DMS79 (cell line): ENCODE measurements around the gene KIAA1671.

ENCODE experiments used
- DNase-seq: peaks from one replicate; lab custom pipeline; 2025; lab: John Stamatoyannopoulos, UW

Gene KIAA1671

GRCh38 chr22:25092119-25092518 lies 139.6 kb downstream of the KIAA1671 start:
- no peak for DNase-seq

GRCh38 chr22:25094579-25094978 lies 142.1 kb downstream of the KIAA1671 start:
- no peak for DNase-seq

- DNase-seq: no peak
Observed at GRCh38 chr22:25095869-25096268, 143.4 kb downstream of the KIAA1671 start.

DNA sequence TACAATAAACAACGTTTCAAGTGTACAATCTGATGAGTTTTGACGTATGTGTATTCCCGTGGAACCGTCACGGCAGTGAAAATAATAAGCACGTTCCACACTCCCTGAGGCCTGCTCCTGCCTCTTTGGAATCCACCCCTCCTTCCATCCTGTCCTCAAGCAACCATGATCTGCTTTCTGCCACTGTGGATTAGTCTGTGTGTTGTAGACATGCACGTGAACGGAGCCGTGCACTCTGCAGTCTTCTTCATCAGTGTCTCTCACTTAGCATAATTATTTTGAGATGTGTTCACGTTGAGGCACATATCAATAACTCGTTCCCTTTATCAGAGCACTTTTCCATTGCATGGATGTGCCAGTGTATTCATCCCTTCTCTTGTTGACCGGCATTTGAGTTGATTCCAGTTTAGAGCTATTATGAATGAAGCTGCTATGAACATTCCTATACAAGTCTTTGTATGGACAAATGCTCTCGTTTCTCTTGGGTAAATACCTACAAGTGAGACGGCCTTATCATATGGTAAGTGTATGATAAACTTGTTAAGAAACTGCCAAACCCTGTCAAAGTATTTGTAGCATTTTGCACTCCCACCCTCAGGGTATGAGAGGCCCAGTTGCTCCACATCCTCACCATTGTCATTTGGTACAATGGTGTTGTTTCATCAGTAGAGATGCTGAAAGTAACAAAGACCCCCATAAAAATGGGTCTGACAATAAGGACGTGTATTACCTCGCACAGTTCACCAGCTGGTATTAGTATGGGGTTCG lies 144.3 kb downstream of the KIAA1671 start:
- no peak for DNase-seq

GRCh38 chr22:25098445-25099081 lies 146.0 kb downstream of the KIAA1671 start:
- no peak for DNase-seq

- no peak for DNase-seq
Observed at GRCh38 chr22:25099202-25099601, 146.7 kb downstream of the KIAA1671 start.

DNA sequence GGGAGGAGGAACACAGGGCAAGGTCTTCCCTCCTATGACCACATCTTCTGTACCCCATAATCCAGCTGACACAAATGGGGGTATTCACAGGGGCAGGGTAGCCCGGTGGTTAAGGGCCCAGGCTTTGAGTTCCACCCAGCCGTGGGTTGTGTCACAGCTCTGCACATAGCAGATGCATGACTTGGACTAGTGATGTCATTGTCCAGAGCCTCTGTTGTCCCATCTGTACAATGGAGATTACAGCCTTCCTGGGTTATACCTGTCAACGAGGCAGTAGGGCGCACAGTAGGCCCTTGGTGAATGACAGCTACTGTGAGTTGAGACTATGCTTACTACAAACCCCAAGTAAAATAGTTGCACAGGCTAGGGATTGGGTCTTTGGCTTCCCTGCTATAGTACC lies 147.9 kb downstream of the KIAA1671 start:
- DNase-seq: no peak

DNA sequence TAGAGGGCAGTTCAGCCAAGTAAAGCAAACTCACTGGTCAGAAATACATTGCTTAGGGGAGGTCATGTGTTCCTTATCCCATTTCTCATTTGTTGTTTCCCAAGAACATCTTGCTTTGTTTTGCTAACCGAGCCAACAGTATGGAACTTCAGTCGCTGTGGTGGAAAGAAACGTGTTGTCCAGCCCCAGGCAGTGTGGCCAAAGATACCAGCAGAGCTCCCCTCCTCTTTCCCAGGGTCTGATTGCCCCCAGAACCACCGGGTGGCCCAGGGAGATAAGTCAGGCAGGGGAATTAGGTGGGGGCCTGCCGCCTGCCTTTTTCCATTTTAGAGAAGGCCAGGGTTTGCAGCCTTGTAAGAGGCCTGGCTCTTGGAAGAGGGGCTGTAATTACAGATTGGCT lies 148.4 kb downstream of the KIAA1671 start:
- no peak for DNase-seq

- no peak for DNase-seq
Observed at GRCh38 chr22:25101501-25101900, 149.0 kb downstream of the KIAA1671 start.

- no peak for DNase-seq
Observed at GRCh38 chr22:25101986-25102385, 149.5 kb downstream of the KIAA1671 start.

GRCh38 chr22:25102722-25103121 lies 150.2 kb downstream of the KIAA1671 start:
- DNase-seq: no peak

DNA sequence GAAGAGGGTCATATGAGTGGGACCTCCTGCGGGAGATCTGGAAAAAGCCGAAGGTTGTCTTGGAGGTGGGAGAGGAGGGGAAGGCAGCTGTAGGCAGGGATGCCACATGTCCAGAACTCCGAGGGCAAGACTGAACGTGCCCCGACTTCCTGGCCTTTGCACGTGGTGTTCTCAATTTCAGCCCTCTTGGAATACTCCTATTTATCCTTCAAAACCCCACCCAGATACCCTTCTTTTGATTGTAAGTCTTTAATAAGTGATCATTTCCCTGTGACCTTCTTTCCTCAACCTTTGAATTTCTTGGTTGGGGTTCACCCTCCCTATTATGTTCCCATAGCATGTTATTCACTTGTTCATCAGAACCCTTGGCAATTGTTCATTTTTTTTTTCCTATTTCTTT lies 151.9 kb downstream of the KIAA1671 start:
- DNase-seq: no peak

DNA sequence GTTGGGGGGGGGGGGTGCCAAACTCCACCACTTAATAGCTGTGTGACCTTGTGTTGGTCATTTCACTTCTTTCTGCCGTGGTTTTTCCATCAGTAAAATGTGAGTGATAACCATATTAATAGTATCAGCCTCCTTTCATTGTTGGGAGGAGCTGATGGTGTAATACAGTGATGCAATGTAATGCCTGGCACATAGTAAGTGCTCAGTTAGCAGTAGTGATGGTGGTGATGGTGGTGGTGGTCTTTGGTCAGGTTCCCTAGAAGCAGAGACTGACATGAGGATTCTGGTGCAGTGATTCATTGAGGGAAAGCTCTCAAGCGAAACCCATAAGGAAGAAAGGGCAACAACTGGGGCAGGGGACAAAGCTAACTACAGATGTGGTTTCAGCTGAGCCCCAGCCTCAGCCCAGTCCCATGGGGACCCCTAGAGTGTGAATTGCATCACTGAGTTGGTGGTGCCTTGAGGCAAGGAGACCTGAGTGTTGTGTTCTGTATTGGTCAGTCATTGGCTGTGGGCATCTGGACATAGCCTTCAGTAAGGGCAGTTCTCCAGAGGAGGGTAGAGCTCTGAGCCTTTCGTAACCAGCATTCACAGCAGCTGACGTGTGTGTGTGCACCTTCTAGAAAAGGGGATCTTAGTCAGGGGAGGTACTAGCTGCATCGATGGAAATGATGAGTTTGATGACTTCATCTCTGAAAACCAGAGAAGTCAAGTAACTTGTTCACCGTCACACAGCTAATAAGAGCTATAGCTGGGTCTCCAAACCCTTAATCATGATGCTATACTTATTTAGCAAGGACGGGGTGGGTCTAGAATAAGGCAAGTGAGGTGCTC lies 153.5 kb downstream of the KIAA1671 start:
- DNase-seq: no peak

DNA sequence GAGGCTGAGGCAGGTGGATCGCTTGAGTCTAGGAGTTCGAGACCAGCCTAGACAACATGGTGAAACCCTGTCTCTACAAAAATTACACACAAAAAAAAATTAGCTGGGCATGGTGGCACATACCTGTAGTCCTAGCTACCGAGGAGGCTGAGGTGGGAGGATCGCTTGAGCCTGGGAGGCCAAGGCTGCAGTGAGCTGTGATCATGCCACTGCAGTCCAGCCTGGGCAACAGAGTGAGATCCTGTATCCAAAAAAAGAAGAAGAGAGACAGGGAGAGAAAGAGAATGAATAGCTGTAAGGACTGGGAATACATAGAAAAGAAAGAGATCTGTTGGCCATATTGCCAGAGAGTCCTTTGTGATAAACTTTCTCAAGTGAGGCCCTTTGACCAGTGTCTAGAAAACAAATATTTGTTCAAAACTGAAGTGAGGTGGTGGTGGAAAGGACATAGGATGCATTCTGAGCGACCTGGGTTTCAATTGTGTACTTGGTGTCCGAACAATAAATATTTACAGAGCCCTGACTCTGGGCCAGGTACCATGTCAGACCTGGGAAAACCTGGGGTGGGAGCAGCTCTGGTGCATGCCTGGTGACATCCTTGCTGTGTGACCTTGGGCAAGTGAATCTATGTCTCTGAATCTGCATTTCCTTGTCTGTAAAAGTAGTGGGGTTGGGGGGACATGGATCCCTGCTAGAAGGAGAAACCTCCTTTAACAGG lies 157.5 kb downstream of the KIAA1671 start:
- DNase-seq: no peak

DNA sequence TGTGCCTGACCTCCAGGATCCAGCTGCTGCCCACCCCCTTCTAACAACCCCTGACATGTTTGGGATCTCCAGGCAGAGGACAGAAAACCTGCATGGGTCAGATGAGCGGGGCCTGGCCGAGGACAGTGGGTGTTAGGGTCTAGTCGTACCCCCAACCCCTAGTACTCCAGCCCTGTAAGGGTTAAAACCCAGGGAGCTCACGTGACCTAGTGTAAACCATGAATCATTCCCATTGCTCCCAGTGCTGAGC lies 158.0 kb downstream of the KIAA1671 start:
- no peak for DNase-seq

DNA sequence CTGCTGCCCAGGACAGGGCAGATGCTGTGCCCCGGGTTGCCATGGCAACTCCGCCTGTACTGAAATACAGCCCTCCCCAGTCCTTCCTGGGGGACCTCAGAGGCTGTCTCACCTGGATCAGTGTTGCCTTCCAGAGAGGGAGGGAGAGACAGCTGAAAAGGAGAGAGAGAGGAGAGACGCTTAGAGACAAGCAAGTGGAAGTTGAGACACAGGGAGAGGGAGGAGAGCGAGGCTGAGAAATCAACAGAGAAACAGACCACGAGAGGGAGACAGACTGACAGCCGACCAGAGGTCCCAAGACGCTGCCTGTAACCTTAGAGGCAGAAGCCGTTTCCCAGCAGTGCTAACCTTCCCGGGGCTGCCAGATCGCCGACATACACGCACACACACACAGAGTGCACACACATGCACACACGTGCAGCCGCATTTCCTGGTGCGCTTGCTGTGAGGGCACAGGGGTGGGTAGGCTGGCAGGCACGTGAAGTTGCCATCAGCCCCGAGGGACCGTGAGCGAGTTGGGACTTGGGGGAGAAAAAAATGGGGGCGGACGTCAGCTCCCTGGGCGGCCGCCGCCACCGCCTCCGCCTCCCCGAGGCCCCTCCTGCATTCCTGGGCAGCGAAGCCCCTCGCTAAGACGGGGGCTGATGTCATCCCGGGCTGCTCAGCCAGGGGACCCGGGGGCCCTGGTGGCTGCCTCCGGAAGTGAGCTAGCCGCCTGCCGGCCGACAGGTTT lies 158.5 kb downstream of the KIAA1671 start:
- DNase-seq: peak; percentile 27

DNA sequence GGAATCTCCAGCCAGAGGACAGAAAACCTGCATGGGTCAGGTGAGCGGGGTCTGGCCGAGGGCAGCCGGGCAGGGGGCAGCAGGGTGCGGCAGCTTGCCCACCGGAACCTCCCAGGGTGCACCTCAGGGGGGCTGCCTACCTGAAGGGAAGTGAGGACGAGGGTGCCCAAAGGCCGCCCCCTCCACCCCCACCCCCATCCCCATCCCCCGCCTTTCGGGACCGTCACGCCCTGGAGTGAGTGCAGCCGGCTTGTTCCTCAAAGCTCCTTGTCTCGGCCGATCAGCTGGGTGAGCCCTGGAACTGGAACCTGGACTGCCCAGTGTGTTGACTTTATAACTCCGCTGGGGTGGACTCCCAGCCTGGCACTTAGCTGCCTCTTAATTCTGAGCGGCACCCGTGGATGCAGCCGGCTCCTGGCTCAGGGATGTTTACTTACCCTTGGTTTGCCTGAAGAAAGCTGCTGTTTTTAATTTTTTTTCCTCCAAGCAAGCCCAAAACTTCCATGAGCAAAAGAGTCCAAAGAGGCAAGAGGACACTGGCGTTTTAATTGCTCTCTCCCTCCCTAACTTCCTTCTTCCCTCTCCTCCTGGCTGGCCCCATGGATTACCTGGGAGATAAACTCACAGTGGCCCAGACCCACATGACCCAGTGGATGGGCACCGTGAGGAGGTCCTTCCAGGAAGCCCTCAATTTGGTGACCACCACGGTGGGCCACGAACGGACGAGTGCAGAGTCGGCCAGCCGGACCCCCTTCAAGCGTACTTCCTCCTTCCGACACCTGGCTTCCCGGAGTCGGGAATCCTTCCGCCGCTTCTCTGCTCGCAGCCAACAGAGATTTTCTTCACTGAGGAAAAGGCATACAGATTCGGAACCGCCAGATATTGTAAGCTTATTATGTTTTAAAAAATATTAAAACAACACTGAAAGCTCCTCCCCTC lies 159.3 kb downstream of the KIAA1671 start:
- no peak for DNase-seq

GRCh38 chr22:25112538-25113253 lies 160.2 kb downstream of the KIAA1671 start:
- DNase-seq: no peak

- no peak for DNase-seq
Observed at GRCh38 chr22:25113316-25113721, 160.8 kb downstream of the KIAA1671 start.
